Parathyroid adenoma (tissue), 2 donors: Measurements from ENCODE around the gene RBFOX1.

Experiments
- H2AFZ ChIP-seq: fragments of 300-600 bp; sonication (generic); one replicate; pipeline ENCODE4 v1.7.0; 2017; ENCODE audit warnings: antibody characterized with exemption, mild to moderate bottlenecking
- H3K27ac ChIP-seq: fragments of 300-600 bp; sonication (generic); one replicate; pipeline ENCODE4 v1.7.0; 2017
- H3K27me3 ChIP-seq: fragments of 300-600 bp; sonication (generic); one replicate; pipeline ENCODE4 v1.7.0; 2017; ENCODE audit warnings: low read length; ENCODE audit not compliant: control insufficient read depth, insufficient read depth
- H3K36me3 ChIP-seq: fragments of 300-600 bp; sonication (generic); one replicate; pipeline ENCODE4 v1.7.0; 2017; ENCODE audit warnings: low read length; ENCODE audit not compliant: control insufficient read depth, insufficient read depth
- H3K4me1 ChIP-seq: fragments of 300-600 bp; sonication (generic); one replicate; pipeline ENCODE4 v1.7.0; 2017; ENCODE audit warnings: control low read depth
- H3K4me2 ChIP-seq: fragments of 300-600 bp; sonication (generic); one replicate; pipeline ENCODE4 v1.7.0; 2017; ENCODE audit warnings: low read length
- H3K4me3 ChIP-seq: fragments of 300-600 bp; sonication (generic); one replicate; pipeline ENCODE4 v1.7.0; 2017; ENCODE audit warnings: low read depth, low read length
- H3K79me2 ChIP-seq: fragments of 300-600 bp; sonication (generic); one replicate; pipeline ENCODE4 v1.7.0; 2017; ENCODE audit warnings: control low read depth
- H3K9ac ChIP-seq: fragments of 300-600 bp; sonication (generic); one replicate; pipeline ENCODE4 v1.7.0; 2017; ENCODE audit warnings: mild to moderate bottlenecking
- H3K9me3 ChIP-seq: fragments of 300-600 bp; sonication (generic); one replicate; pipeline ENCODE4 v1.7.0; 2017; ENCODE audit warnings: low read length; ENCODE audit not compliant: control insufficient read depth
- CTCF ChIP-seq: fragments of 300-600 bp; sonication (generic); IDR thresholded peaks from one replicate; pipeline ENCODE4 v1.7.0; 2017; ENCODE audit warnings: antibody characterized with exemption, mild to moderate bottlenecking
- donor health status: primary hyperparathyroidism.

The RBFOX1 gene

GRCh38 chr16:7378024-7378695 is 45.5 kb downstream of the RBFOX1 start:
- Histone ChIP-seq H3K36me3 (no peaks in the 10 kb centered on the region), H3K79me2 (no peaks in the 10 kb centered on the region), H3K4me3 (no peak overlapping the region), H3K9ac (no peak overlapping the region), H3K27ac (no peak overlapping the region), H3K4me2 (no peak overlapping the region), H3K9me3 (no peaks in the 10 kb centered on the region), H3K4me1 (no peaks in the 10 kb centered on the region), H3K27me3 (no peaks in the 10 kb centered on the region), H2AFZ (no peak overlapping the region)
- TF ChIP-seq CTCF = no peak

DNA sequence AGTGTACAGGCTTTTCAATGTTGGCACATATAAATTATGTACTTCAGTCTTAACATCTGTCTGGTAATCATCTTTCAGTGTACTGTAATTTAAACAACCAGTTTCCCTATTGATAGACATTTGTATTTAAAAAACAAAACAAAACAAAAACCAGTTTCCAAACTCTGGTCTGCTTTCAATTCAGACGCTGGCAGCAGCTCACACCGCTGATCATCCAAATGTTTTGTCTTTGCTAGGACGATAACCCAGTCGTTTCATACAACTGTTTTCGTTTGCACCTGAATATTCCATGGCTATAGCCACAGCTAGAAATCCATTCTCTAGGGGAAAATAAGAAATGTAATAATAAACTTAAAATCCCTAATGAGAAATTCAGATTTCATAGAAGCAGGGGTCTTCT is 47.8 kb downstream of the RBFOX1 start:
- no peaks in the 10 kb centered on the region for H3K4me1 ChIP-seq
- no peaks in the 10 kb centered on the region for H3K27me3 ChIP-seq

GRCh38 chr16:7380911-7381310 is 48.3 kb downstream of the RBFOX1 start:
- Histone ChIP-seq H3K27ac (no peak overlapping the region), H3K4me2 (no peak overlapping the region), H3K27me3 (no peaks in the 10 kb centered on the region), H2AFZ (no peak overlapping the region), H3K4me1 (no peaks in the 10 kb centered on the region), H3K9ac (no peak overlapping the region), H3K36me3 (no peaks in the 10 kb centered on the region), H3K9me3 (no peaks in the 10 kb centered on the region), H3K4me3 (no peak overlapping the region), H3K79me2 (no peaks in the 10 kb centered on the region)
- no peak for TF ChIP-seq CTCF

More for the DNA sequence above, 47.8 kb downstream of the RBFOX1 start:
- Histone ChIP-seq H3K27ac (no peak overlapping the region), H3K36me3 (no peaks in the 10 kb centered on the region), H3K4me3 (no peak overlapping the region), H2AFZ (no peak overlapping the region), H3K9ac (no peak overlapping the region), H3K79me2 (no peaks in the 10 kb centered on the region), H3K9me3 (no peaks in the 10 kb centered on the region), H3K4me2 (no peak overlapping the region)
- TF ChIP-seq CTCF = no peak

GRCh38 chr16:7381671-7382070 is 49.0 kb downstream of the RBFOX1 start:
- Histone ChIP-seq H3K4me3 (no peak overlapping the region), H3K9ac (no peak overlapping the region), H3K27me3 (no peaks in the 10 kb centered on the region), H3K9me3 (no peaks in the 10 kb centered on the region), H3K36me3 (no peaks in the 10 kb centered on the region), H3K4me1 (no peaks in the 10 kb centered on the region), H3K27ac (no peak overlapping the region), H3K4me2 (no peak overlapping the region), H2AFZ (no peak overlapping the region), H3K79me2 (no peaks in the 10 kb centered on the region)
- TF ChIP-seq CTCF = no peak

DNA sequence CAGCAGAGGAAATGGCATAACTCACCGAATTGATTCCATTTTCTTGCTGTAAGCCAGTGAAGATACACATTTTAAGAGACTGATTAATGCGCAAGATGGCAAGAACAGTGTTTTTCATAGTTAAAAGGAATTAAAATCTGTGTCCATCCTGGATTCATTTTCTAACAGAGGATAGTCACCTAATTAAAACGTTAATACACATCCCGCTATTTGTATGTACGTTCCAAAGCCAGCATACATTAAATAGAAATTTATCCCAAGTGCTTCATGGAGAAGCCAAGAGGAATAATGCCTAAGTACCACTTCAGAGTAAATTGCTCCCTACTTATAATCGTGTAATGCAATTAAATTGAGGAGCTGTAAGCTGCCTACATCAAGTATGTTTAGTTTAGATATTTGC is 49.9 kb downstream of the RBFOX1 start:
- no peaks in the 10 kb centered on the region for H3K9me3 ChIP-seq

More for the DNA sequence above, 49.9 kb downstream of the RBFOX1 start:
- H3K9ac ChIP-seq = no peak overlapping the region
- H3K27me3 ChIP-seq = no peaks in the 10 kb centered on the region
- no peak overlapping the region for H2AFZ ChIP-seq
- H3K4me2 ChIP-seq = no peak overlapping the region
- no peaks in the 10 kb centered on the region for H3K79me2 ChIP-seq
- H3K36me3 ChIP-seq = no peaks in the 10 kb centered on the region
- no peak overlapping the region for H3K4me3 ChIP-seq
- no peak overlapping the region for H3K27ac ChIP-seq
- TF ChIP-seq CTCF = no peak
- no peaks in the 10 kb centered on the region for H3K4me1 ChIP-seq
